Measurements from ENCODE around the gene SLC18A2.

The SLC18A2 gene

GRCh38 chr10:117250411-117250810 is 9.5 kb downstream of the SLC18A2 start:
- no peak overlapping the region for H3K4me3 ChIP-seq
- no peaks in the 10 kb centered on the region for H3K9me3 ChIP-seq
- H3K9ac ChIP-seq: no peak overlapping the region
- no peaks in the 10 kb centered on the region for H3K4me1 ChIP-seq
- H4K20me1 ChIP-seq: no peaks in the 10 kb centered on the region
- H3K27me3 ChIP-seq: no peaks in the 10 kb centered on the region
- H3K4me2 ChIP-seq: no peak overlapping the region
- no peak overlapping the region for H3K27ac ChIP-seq
- H3K36me3 ChIP-seq: no peaks in the 10 kb centered on the region
- no peak for TF ChIP-seq Cebpa-rat (IDR thresholded peaks at IDR 0.05)

GRCh38 chr10:117253908-117254307 is 13.0 kb downstream of the SLC18A2 start:
- no peaks in the 10 kb centered on the region for H3K36me3 ChIP-seq
- no peaks in the 10 kb centered on the region for H4K20me1 ChIP-seq
- no peak overlapping the region for H3K4me2 ChIP-seq
- no peak overlapping the region for H3K27ac ChIP-seq
- H3K4me3 ChIP-seq: no peak overlapping the region
- no peaks in the 10 kb centered on the region for H3K27me3 ChIP-seq
- H3K9me3 ChIP-seq: no peaks in the 10 kb centered on the region
- H3K9ac ChIP-seq: no peak overlapping the region
- TF ChIP-seq Cebpa-rat (IDR thresholded peaks at IDR 0.05): no peak
- no peaks in the 10 kb centered on the region for H3K4me1 ChIP-seq

- H3K4me3 ChIP-seq: no peak overlapping the region
- no peaks in the 10 kb centered on the region for H3K27me3 ChIP-seq
- H3K9me3 ChIP-seq: no peaks in the 10 kb centered on the region
- no peaks in the 10 kb centered on the region for H4K20me1 ChIP-seq
- peaks cover 3% of the 10 kb centered on the region for H3K4me1 ChIP-seq
- no peak for TF ChIP-seq Cebpa-rat (IDR thresholded peaks at IDR 0.05)
- H3K9ac ChIP-seq: no peak overlapping the region
- H3K4me2 ChIP-seq: no peak overlapping the region
- H3K27ac ChIP-seq: no peak overlapping the region
- H3K36me3 ChIP-seq: no peaks in the 10 kb centered on the region
These were observed 13.4 kb downstream of the SLC18A2 start for GRCh38 chr10:117254338-117254737.

- Histone ChIP-seq H3K27ac (no peak overlapping the region), H3K9ac (no peak overlapping the region), H3K36me3 (no peaks in the 10 kb centered on the region), H4K20me1 (no peaks in the 10 kb centered on the region), H3K4me1 (peaks cover 7% of the 10 kb centered on the region), H3K27me3 (no peaks in the 10 kb centered on the region), H3K4me2 (no peak overlapping the region), H3K9me3 (no peaks in the 10 kb centered on the region), H3K4me3 (no peak overlapping the region)
- no peak for TF ChIP-seq Cebpa-rat (IDR thresholded peaks at IDR 0.05)
These were observed 14.1 kb downstream of the SLC18A2 start for GRCh38 chr10:117254774-117255735.

GRCh38 chr10:117255835-117256460 is 15.0 kb downstream of the SLC18A2 start:
- Histone ChIP-seq H3K4me2 (no peak overlapping the region), H3K9ac (no peak overlapping the region), H3K27me3 (no peaks in the 10 kb centered on the region), H3K4me1 (peaks cover 7% of the 10 kb centered on the region), H3K4me3 (no peak overlapping the region), H3K9me3 (no peaks in the 10 kb centered on the region), H3K36me3 (no peaks in the 10 kb centered on the region), H3K27ac (no peak overlapping the region), H4K20me1 (no peaks in the 10 kb centered on the region)
- TF ChIP-seq Cebpa-rat (IDR thresholded peaks at IDR 0.05): no peak

- H3K27ac ChIP-seq: no peak overlapping the region
- H3K4me3 ChIP-seq: no peak overlapping the region
- no peaks in the 10 kb centered on the region for H4K20me1 ChIP-seq
- no peaks in the 10 kb centered on the region for H3K27me3 ChIP-seq
- peaks cover 7% of the 10 kb centered on the region for H3K4me1 ChIP-seq
- no peak for TF ChIP-seq Cebpa-rat (IDR thresholded peaks at IDR 0.05)
- H3K9me3 ChIP-seq: no peaks in the 10 kb centered on the region
- H3K36me3 ChIP-seq: no peaks in the 10 kb centered on the region
- H3K4me2 ChIP-seq: no peak overlapping the region
- no peak overlapping the region for H3K9ac ChIP-seq
These were observed 16.0 kb downstream of the SLC18A2 start for GRCh38 chr10:117256910-117257309.

GRCh38 chr10:117257721-117258120 is 16.8 kb downstream of the SLC18A2 start:
- H3K9ac ChIP-seq: no peak overlapping the region
- H4K20me1 ChIP-seq: no peaks in the 10 kb centered on the region
- H3K9me3 ChIP-seq: no peaks in the 10 kb centered on the region
- H3K27me3 ChIP-seq: no peaks in the 10 kb centered on the region
- no peak overlapping the region for H3K27ac ChIP-seq
- no peak overlapping the region for H3K4me2 ChIP-seq
- H3K36me3 ChIP-seq: no peaks in the 10 kb centered on the region
- no peak for TF ChIP-seq Cebpa-rat (IDR thresholded peaks at IDR 0.05)
- peaks cover 7% of the 10 kb centered on the region for H3K4me1 ChIP-seq
- no peak overlapping the region for H3K4me3 ChIP-seq

- Histone ChIP-seq H3K4me3 (no peak overlapping the region), H3K9me3 (no peaks in the 10 kb centered on the region), H3K27me3 (no peaks in the 10 kb centered on the region), H3K9ac (no peak overlapping the region), H3K36me3 (no peaks in the 10 kb centered on the region), H3K4me1 (peaks cover 7% of the 10 kb centered on the region), H3K27ac (no peak overlapping the region), H3K4me2 (no peak overlapping the region), H4K20me1 (no peaks in the 10 kb centered on the region)
- TF ChIP-seq Cebpa-rat (IDR thresholded peaks at IDR 0.05): no peak
These were observed 18.4 kb downstream of the SLC18A2 start for GRCh38 chr10:117259279-117259678.

- Histone ChIP-seq H3K9ac (no peak overlapping the region), H3K9me3 (no peaks in the 10 kb centered on the region), H3K4me1 (peaks cover 7% of the 10 kb centered on the region), H3K36me3 (no peaks in the 10 kb centered on the region), H3K4me3 (no peak overlapping the region), H3K27me3 (no peaks in the 10 kb centered on the region), H3K27ac (no peak overlapping the region), H3K4me2 (no peak overlapping the region), H4K20me1 (no peaks in the 10 kb centered on the region)
- no peak for TF ChIP-seq Cebpa-rat (IDR thresholded peaks at IDR 0.05)
These were observed 19.2 kb downstream of the SLC18A2 start for GRCh38 chr10:117260084-117260483.

- Histone ChIP-seq H4K20me1 (no peaks in the 10 kb centered on the region), H3K4me2 (no peak overlapping the region), H3K27ac (no peak overlapping the region), H3K4me1 (peaks cover 7% of the 10 kb centered on the region), H3K4me3 (no peak overlapping the region), H3K36me3 (no peaks in the 10 kb centered on the region), H3K9ac (no peak overlapping the region), H3K27me3 (no peaks in the 10 kb centered on the region), H3K9me3 (no peaks in the 10 kb centered on the region)
- no peak for TF ChIP-seq Cebpa-rat (IDR thresholded peaks at IDR 0.05)
These were observed 20.6 kb downstream of the SLC18A2 start for GRCh38 chr10:117261501-117261900.
